B cell (primary cell): Measurements from ENCODE around the gene SLCO3A1. TPM values are rescaled to one million over a fixed set of nuclear protein-coding genes. Genes with fewer than 3 reads are reported as not detected.

ENCODE experiments used
- ATAC-seq: fragments of 200-7000 bp; cut with Tn5 transposase; one replicate; pipeline ENCODE4 v1.10.0; 2021; ENCODE audit warnings: low read depth, mild to moderate bottlenecking, moderate number of reproducible peaks, moderate library complexity
- CTCF ChIA-PET: fragments of 350-600 bp; sonication (Branson Sonifier 250); formaldehyde crosslinking; loops from one replicate; lab custom pipeline; 2021; ENCODE audit warnings: antibody characterized with exemption, inconsistent platforms; lab: Charles Lee
- POLR2A ChIA-PET: fragments of 350-600 bp; sonication (Branson Sonifier 250); formaldehyde crosslinking; loops from one replicate; lab custom pipeline; 2021; ENCODE audit warnings: antibody characterized with exemption; lab: Charles Lee
- DNase-seq: peaks from one replicate; pipeline ENCODE4 v3.0.0; 2013
- H2AFZ ChIP-seq: 2 replicates; pipeline ENCODE4 v1.6.1; 2012; ENCODE audit warnings: mild to moderate bottlenecking, low read depth, low read length; ENCODE audit not compliant: insufficient read depth, poor library complexity, severe bottlenecking
- H3K27ac ChIP-seq, 2 donors: 1 replicate in 1 of 2; 2 replicates in 1 of 2; pipeline ENCODE4 v1.5.1; 2012 to 2013; ENCODE audit warnings: low read length in 2 of 2, mild to moderate bottlenecking in 2 of 2, moderate library complexity in 1 of 2
- H3K27me3 ChIP-seq, 4 experiments: fragments of 200-600 bp in 1 of 4; sonication (generic) in 1 of 4; replicated peaks in 1 of 4; 1 replicate in 2 of 4; 2 replicates in 2 of 4; pipeline versions ENCODE4 v1.6.1 to v1.7.0; 2013 to 2016; ENCODE audit warnings: low read length in 3 of 4, mild to moderate bottlenecking in 2 of 4, mixed read lengths in 1 of 4, moderate library complexity in 1 of 4; ENCODE audit not compliant: insufficient read depth in 4 of 4, control insufficient read depth in 3 of 4; ENCODE audit errors: control extremely low read depth in 1 of 4
- H3K36me3 ChIP-seq, 2 experiments: replicated peaks in 1 of 2; 1 replicate in 1 of 2; 2 replicates in 1 of 2; pipeline versions ENCODE4 v1.6.1 to v1.7.1; 2013; ENCODE audit warnings: low read length in 1 of 2; ENCODE audit not compliant: insufficient read depth in 2 of 2, control insufficient read depth in 1 of 2; ENCODE audit errors: control extremely low read depth in 1 of 2, extremely low read depth in 1 of 2
- H3K4me1 ChIP-seq, 2 donors: fragments of 200-600 bp in 1 of 2; sonication (generic) in 1 of 2; 1 replicate in 1 of 2; 2 replicates in 1 of 2; pipeline versions ENCODE4 v1.5.1 to v1.6.1; 2013 to 2017; ENCODE audit warnings: low read length in 2 of 2; ENCODE audit not compliant: control insufficient read depth in 2 of 2, insufficient read depth in 2 of 2
- H3K4me2 ChIP-seq: replicated peaks from 2 replicates; pipeline ENCODE3; 2012; ENCODE audit warnings: mild to moderate bottlenecking, low read depth, low read length; ENCODE audit not compliant: poor library complexity, severe bottlenecking
- H3K4me3 ChIP-seq, 5 experiments: fragments of 200-600 bp in 1 of 5; sonication (generic) in 1 of 5; 1 replicate in 3 of 5; 2 replicates in 2 of 5; pipeline versions ENCODE4 v1.5.1 to v1.7.0; 2011 to 2016; ENCODE audit warnings: low read length in 4 of 5, mild to moderate bottlenecking in 4 of 5, low read depth in 2 of 5, control low read depth in 1 of 5, moderate library complexity in 1 of 5; ENCODE audit not compliant: insufficient read depth in 1 of 5; ENCODE audit errors: control extremely low read depth in 1 of 5, extremely low read depth in 1 of 5
- H3K79me2 ChIP-seq: fragments of 200-600 bp; sonication (generic); one replicate; pipeline ENCODE4 v1.6.0; 2016; ENCODE audit warnings: low read length; ENCODE audit not compliant: control insufficient read depth, insufficient read depth
- H3K9ac ChIP-seq: fragments of 200-600 bp; sonication (generic); 2 replicates; pipeline ENCODE4 v1.6.1; 2017; ENCODE audit warnings: mild to moderate bottlenecking, low read length, moderate library complexity
- H3K9me3 ChIP-seq, 3 donors: one replicate each; pipeline versions ENCODE4 v1.6.1 to v1.7.1; 2013; ENCODE audit warnings: low read length in 2 of 3; ENCODE audit not compliant: control insufficient read depth in 2 of 3, insufficient read depth in 1 of 3; ENCODE audit errors: control extremely low read depth in 1 of 3
- H4K20me1 ChIP-seq: 2 replicates; pipeline ENCODE4 v1.6.0; 2012; ENCODE audit warnings: mild to moderate bottlenecking, low read length; ENCODE audit not compliant: insufficient read depth, control insufficient read depth, poor library complexity, severe bottlenecking
- H3K27ac Mint-ChIP-seq: one replicate; pipeline ENCODE4 v1.8.0; 2021; ENCODE audit warnings: mixed read lengths
- H3K27me3 Mint-ChIP-seq: one replicate; pipeline ENCODE4 v1.8.0; 2021; ENCODE audit warnings: mixed read lengths
- H3K4me1 Mint-ChIP-seq: one replicate; pipeline ENCODE4 v1.8.0; 2021; ENCODE audit warnings: mixed read lengths
- H3K4me3 Mint-ChIP-seq: one replicate; pipeline ENCODE4 v1.8.0; 2021; ENCODE audit warnings: mixed read lengths
- H3K9me3 Mint-ChIP-seq: one replicate; pipeline ENCODE4 v1.8.0; 2022; ENCODE audit warnings: mixed read lengths; ENCODE audit not compliant: insufficient read depth
- CTCF ChIP-seq: fragments of 200-600 bp; IDR thresholded peaks from one replicate; pipeline ENCODE4 v1.8.0; 2022; ENCODE audit warnings: antibody characterized with exemption, mild to moderate bottlenecking
- EZH2 ChIP-seq: IDR thresholded peaks from 2 replicates; pipeline ENCODE4 v1.6.1; 2012; ENCODE audit warnings: borderline replicate concordance, low read depth, mild to moderate bottlenecking, moderate library complexity, low read length; ENCODE audit not compliant: insufficient read depth, poor library complexity, severe bottlenecking
- WGBS: methylation state at CpG from one replicate; pipeline ENCODE4 v1.1.5; 2013; ENCODE audit warnings: missing lambda C conversion rate; ENCODE audit not compliant: insufficient coverage; 5-methylcytosine and 5-hydroxymethylcytosine counted together
- intact Hi-C: fragments of 100-400 bp; cut with micrococcal nuclease; formaldehyde crosslinking; loops from one replicate; pipeline ENCODE4 v1.10.0; 2022
- polyA plus RNA-seq: library from polyadenylated mRNA; depleted of rRNA; stranded (reverse); fragments of >200 nt; gene quantifications from 2 replicates; pipeline ENCODE4 v1.2.3, GENCODE V29; 2012
- total RNA-seq, 2 donors: library from RNA; stranded (reverse); fragments of 120-200 nt in 1 of 2; gene quantifications; 1 replicate in 1 of 2; 2 replicates in 1 of 2; pipeline versions ENCODE4 v1.2.3 to v1.2.4, GENCODE V29; 2013 to 2022

The SLCO3A1 gene
- total and polyA plus RNA-seq, 2 donors (not counting 1 experiment from before 2014, with no cell fraction given), result 0.99 to 2.3 TPM

- H2AFZ ChIP-seq, result no peak overlapping the region
- ChIA-PET POLR2A (no interaction called here), CTCF (no interaction called here)
- H3K4me1 Mint-ChIP-seq, result peaks cover 4% of the 10 kb centered on the region
- H3K36me3 ChIP-seq, result no peaks in the 10 kb centered on the region
- no peaks in the 10 kb centered on the region for H4K20me1 ChIP-seq
- H3K27ac Mint-ChIP-seq, result no peak overlapping the region
- no peak overlapping the region for H3K4me2 ChIP-seq
- no peak overlapping the region for H3K9ac ChIP-seq
- ATAC-seq, result no peak
- no peak for DNase-seq
- no peaks in the 10 kb centered on the region for H3K27me3 Mint-ChIP-seq
- no peak for TF ChIP-seq EZH2
- TF ChIP-seq CTCF, result no peak
- no peaks in the 10 kb centered on the region for H3K9me3 ChIP-seq
- WGBS, result 93% methylated on average over 6 of the region's 6 CpGs
- H3K4me1 ChIP-seq, result no peaks in the 10 kb centered on the region
- H3K9me3 Mint-ChIP-seq, result no peaks in the 10 kb centered on the region
- no peak overlapping the region for H3K4me3 Mint-ChIP-seq
- peaks cover 0 to 5% (median 2%) of the 10 kb centered on the region in 4 experiments for H3K27me3 ChIP-seq
- H3K27ac ChIP-seq, result no peak overlapping the region
- H3K4me3 ChIP-seq, result no peak overlapping the region
- no peaks in the 10 kb centered on the region for H3K79me2 ChIP-seq
- intact Hi-C loops, result no loop called here
These were observed 159.4 kb downstream of the SLCO3A1 start for GRCh38 chr15:92012881-92013280.

GRCh38 chr15:92014281-92015030 is 160.9 kb downstream of the SLCO3A1 start:
- H3K9me3 ChIP-seq, result no peaks in the 10 kb centered on the region
- ChIA-PET POLR2A (no interaction called here), CTCF (no interaction called here)
- no peak overlapping the region for H3K4me3 ChIP-seq
- H3K4me1 ChIP-seq, result no peaks in the 10 kb centered on the region
- Mint-ChIP-seq H3K27me3 (no peaks in the 10 kb centered on the region), H3K4me3 (no peak overlapping the region), H3K4me1 (no peaks in the 10 kb centered on the region), H3K9me3 (no peaks in the 10 kb centered on the region), H3K27ac (no peak overlapping the region)
- H3K27ac ChIP-seq, result no peak overlapping the region
- H3K9ac ChIP-seq, result no peak overlapping the region
- TF ChIP-seq EZH2, result no peak
- H3K4me2 ChIP-seq, result no peak overlapping the region
- no peak overlapping the region for H2AFZ ChIP-seq
- peaks cover 0 to 5% (median 2%) of the 10 kb centered on the region in 4 experiments for H3K27me3 ChIP-seq
- 30% methylated on average over 4 of the region's 6 CpGs for WGBS
- intact Hi-C loops, result no loop called here
- DNase-seq (no peak), ATAC-seq (no peak)
- H3K36me3 ChIP-seq, result no peaks in the 10 kb centered on the region
- H3K79me2 ChIP-seq, result no peaks in the 10 kb centered on the region
- no peaks in the 10 kb centered on the region for H4K20me1 ChIP-seq
